ENCODE measurements around the gene GPR148. TPM values are rescaled to one million over a fixed set of nuclear protein-coding genes. Genes with fewer than 3 reads are reported as not detected.

Gene GPR148
- total RNA-seq, 1 donor from 2014 or later: not detected

DNA sequence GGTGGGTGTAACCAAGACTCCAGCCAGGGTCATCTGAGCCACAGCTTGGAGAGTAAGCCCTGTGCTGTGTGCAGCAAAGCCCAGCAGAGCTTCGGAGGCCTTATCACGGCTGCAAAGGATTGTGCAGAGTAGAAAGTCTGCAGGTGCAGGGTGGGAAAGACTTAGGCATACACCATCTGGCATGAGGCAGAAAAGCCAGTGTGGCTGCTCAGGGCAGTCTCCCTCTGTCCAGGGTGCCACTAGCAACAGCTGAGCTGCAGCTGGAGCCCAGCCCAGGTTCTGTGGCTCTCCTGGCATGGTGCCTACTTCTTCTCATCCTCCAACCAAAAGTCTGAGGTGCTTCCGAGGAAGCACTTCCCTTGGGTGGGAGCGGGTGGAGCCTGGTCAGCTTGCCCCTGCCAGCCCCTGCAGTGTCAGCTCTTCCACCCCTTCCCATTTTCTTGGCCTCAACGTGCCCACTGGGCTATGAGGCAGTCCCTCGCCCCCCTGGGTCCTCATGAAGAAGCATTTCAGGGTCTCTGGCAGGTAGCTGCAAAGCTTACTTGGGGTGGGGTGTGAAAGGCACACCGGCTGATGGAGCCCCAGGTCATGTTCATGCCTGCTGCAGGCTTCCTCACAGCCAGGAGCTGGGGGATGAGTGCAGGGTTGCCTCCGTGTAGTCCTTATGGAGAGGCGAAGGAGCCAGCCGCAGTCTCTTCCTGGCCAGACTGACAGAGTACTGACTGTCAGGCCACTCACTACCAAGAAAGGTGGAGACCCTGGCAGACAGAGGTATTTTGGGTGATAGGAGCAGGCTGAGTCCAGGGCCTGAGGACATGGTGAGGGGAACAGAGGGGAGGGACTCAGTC, 31.3 kb downstream of the GPR148 start:
- no peaks in the 10 kb centered on the region for H3K36me3 Mint-ChIP-seq (ENCODE audit: unreplicated experiment)
- DNase-seq (ENCODE audit: extremely low spot score, unreplicated experiment): peak; percentile 63
- H3K4me3 Mint-ChIP-seq (ENCODE audit: unreplicated experiment): no peak overlapping the region
- H3K27ac Mint-ChIP-seq (ENCODE audit: unreplicated experiment): no peak overlapping the region
- H3K9me3 Mint-ChIP-seq (ENCODE audit: unreplicated experiment): no peaks in the 10 kb centered on the region
- H3K27me3 Mint-ChIP-seq (ENCODE audit: unreplicated experiment): peaks cover 15% of the 10 kb centered on the region
- H3K4me1 Mint-ChIP-seq (ENCODE audit: unreplicated experiment): peaks cover 5% of the 10 kb centered on the region
- TF ChIP-seq, protein P1, sequence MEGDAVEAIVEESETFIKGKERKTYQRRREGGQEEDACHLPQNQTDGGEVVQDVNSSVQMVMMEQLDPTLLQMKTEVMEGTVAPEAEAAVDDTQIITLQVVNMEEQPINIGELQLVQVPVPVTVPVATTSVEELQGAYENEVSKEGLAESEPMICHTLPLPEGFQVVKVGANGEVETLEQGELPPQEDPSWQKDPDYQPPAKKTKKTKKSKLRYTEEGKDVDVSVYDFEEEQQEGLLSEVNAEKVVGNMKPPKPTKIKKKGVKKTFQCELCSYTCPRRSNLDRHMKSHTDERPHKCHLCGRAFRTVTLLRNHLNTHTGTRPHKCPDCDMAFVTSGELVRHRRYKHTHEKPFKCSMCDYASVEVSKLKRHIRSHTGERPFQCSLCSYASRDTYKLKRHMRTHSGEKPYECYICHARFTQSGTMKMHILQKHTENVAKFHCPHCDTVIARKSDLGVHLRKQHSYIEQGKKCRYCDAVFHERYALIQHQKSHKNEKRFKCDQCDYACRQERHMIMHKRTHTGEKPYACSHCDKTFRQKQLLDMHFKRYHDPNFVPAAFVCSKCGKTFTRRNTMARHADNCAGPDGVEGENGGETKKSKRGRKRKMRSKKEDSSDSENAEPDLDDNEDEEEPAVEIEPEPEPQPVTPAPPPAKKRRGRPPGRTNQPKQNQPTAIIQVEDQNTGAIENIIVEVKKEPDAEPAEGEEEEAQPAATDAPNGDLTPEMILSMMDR (IDR thresholded peaks at IDR 0.05): no peak

DNA sequence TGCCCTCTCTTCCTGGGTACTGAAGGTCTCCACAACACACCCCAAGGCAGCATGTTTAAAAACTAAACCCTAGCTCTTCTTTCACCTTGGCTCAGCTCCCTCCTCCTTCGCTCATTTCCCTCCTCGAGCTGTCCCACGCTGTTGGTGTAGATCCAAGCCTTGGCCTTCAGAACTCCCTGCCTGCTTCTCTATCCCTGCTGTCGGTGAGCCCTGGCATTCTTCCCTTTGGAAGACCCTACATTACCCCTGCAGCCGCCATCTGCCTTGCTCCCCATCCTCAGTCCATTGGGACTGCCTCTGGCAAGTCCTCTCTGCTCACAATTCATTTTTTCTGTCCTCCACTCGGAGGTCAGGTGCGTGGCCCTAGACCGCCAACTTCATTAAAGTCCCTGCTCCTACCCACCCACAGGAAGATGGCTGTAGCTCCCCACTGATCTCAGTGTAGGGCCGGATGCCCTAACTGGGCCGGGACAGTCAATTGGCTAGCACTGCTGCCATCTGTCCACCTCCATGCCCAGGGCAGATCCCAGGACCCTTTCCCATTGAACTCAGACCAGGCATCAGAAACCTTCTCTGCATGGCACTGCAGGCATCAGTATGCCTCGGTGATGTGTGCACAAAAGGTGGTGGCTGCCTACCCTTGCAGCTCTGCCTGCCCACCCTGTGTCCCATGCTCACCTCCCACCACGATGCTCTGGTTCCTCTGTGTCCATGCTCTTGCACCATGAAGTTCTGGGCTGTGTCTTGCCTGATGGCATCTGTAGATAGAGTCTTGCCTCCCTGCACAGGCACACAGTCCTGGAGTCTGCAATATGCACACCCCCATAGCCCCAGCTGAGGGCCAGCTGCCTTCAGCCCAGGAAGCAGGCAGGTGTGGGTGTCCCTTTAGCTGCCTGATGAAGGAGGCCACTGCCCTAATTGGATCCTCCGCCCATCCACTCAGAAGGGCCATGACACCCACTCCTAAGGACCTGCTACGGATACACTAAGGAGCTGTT, 32.2 kb downstream of the GPR148 start:
- H3K4me1 Mint-ChIP-seq (ENCODE audit: unreplicated experiment): peaks cover 2% of the 10 kb centered on the region
- TF ChIP-seq, protein P1 (IDR thresholded peaks at IDR 0.05): no peak
- no peak overlapping the region for H3K27ac Mint-ChIP-seq (ENCODE audit: unreplicated experiment)
- H3K27me3 Mint-ChIP-seq (ENCODE audit: unreplicated experiment): peaks cover 10% of the 10 kb centered on the region
- peak; percentile 76 for DNase-seq (ENCODE audit: extremely low spot score, unreplicated experiment)
- no peaks in the 10 kb centered on the region for H3K36me3 Mint-ChIP-seq (ENCODE audit: unreplicated experiment)
- H3K9me3 Mint-ChIP-seq (ENCODE audit: unreplicated experiment): no peaks in the 10 kb centered on the region
- no peak overlapping the region for H3K4me3 Mint-ChIP-seq (ENCODE audit: unreplicated experiment)

- Mint-ChIP-seq H3K36me3 (ENCODE audit: unreplicated experiment) (no peaks in the 10 kb centered on the region), H3K4me3 (ENCODE audit: unreplicated experiment) (no peak overlapping the region), H3K4me1 (ENCODE audit: unreplicated experiment) (no peaks in the 10 kb centered on the region), H3K27ac (ENCODE audit: unreplicated experiment) (no peak overlapping the region), H3K27me3 (ENCODE audit: unreplicated experiment) (peaks cover 4% of the 10 kb centered on the region), H3K9me3 (ENCODE audit: unreplicated experiment) (no peaks in the 10 kb centered on the region)
- peak; percentile 83 for DNase-seq (ENCODE audit: extremely low spot score, unreplicated experiment)
- TF ChIP-seq, protein P1 (IDR thresholded peaks at IDR 0.05): no peak
These were observed 33.4 kb downstream of the GPR148 start for GRCh38 chr2:130762031-130762909.

- Mint-ChIP-seq H3K36me3 (ENCODE audit: unreplicated experiment) (no peaks in the 10 kb centered on the region), H3K4me1 (ENCODE audit: unreplicated experiment) (no peaks in the 10 kb centered on the region), H3K4me3 (ENCODE audit: unreplicated experiment) (no peak overlapping the region), H3K27ac (ENCODE audit: unreplicated experiment) (no peak overlapping the region), H3K27me3 (ENCODE audit: unreplicated experiment) (no peaks in the 10 kb centered on the region), H3K9me3 (ENCODE audit: unreplicated experiment) (no peaks in the 10 kb centered on the region)
- peak; percentile 83 for DNase-seq (ENCODE audit: extremely low spot score, unreplicated experiment)
- TF ChIP-seq, protein P1 (IDR thresholded peaks at IDR 0.05): no peak
These were observed 34.1 kb downstream of the GPR148 start for GRCh38 chr2:130762910-130763385.

Measured in osteocyte (in vitro differentiated cells).